8988T (cell line): ENCODE data around the gene STK32C.

ENCODE experiments used
- DNase-seq: peaks from one replicate; pipeline ENCODE4 v3.0.0; 2011

STK32C gene

GRCh38 chr10:132307823-132308586 is at the start of gene STK32C:
TSS of gene STK32C (minus strand) at chr10:132307950. CDS start at chr10:132307833, 117 bp downstream.
- peak; percentile 99 for DNase-seq

GRCh38 chr10:132356621-132357195 is 49.0 kb upstream of the STK32C start:
- DNase-seq, result no peak

GRCh38 chr10:132355754-132356153 is 48.0 kb upstream of the STK32C start:
- DNase-seq, result no peak

GRCh38 chr10:132355297-132355696 is 47.5 kb upstream of the STK32C start:
- DNase-seq, result no peak

GRCh38 chr10:132354356-132355094 is 46.8 kb upstream of the STK32C start:
- no peak for DNase-seq

GRCh38 chr10:132353456-132354355 is 46.0 kb upstream of the STK32C start:
- no peak for DNase-seq

GRCh38 chr10:132352462-132353308 is 44.9 kb upstream of the STK32C start:
- peak; percentile 91 for DNase-seq

- no peak for DNase-seq
These were observed 43.9 kb upstream of the STK32C start for GRCh38 chr10:132351611-132352010.

GRCh38 chr10:132350946-132351345 is 43.2 kb upstream of the STK32C start:
- no peak for DNase-seq

GRCh38 chr10:132350391-132350790 is 42.6 kb upstream of the STK32C start:
- no peak for DNase-seq

- DNase-seq, result no peak
These were observed 42.0 kb upstream of the STK32C start for GRCh38 chr10:132349766-132350165.

GRCh38 chr10:132347931-132348267 is 40.1 kb upstream of the STK32C start:
- no peak for DNase-seq

- no peak for DNase-seq
These were observed 39.6 kb upstream of the STK32C start for GRCh38 chr10:132347211-132347930.

GRCh38 chr10:132346806-132347205 is 39.1 kb upstream of the STK32C start:
- DNase-seq, result no peak

- DNase-seq, result no peak
These were observed 37.6 kb upstream of the STK32C start for GRCh38 chr10:132345345-132345744.

GRCh38 chr10:132344386-132344785 is 36.6 kb upstream of the STK32C start:
- no peak for DNase-seq

GRCh38 chr10:132342553-132342952 is 34.8 kb upstream of the STK32C start:
- no peak for DNase-seq

- no peak for DNase-seq
These were observed 34.0 kb upstream of the STK32C start for GRCh38 chr10:132341781-132342180.

GRCh38 chr10:132341017-132341416 is 33.3 kb upstream of the STK32C start:
- DNase-seq, result no peak

GRCh38 chr10:132339276-132339675 is 31.5 kb upstream of the STK32C start:
- no peak for DNase-seq

- no peak for DNase-seq
These were observed 31.1 kb upstream of the STK32C start for GRCh38 chr10:132338876-132339275.
